ENCODE data around the gene SHFL.

DNA sequence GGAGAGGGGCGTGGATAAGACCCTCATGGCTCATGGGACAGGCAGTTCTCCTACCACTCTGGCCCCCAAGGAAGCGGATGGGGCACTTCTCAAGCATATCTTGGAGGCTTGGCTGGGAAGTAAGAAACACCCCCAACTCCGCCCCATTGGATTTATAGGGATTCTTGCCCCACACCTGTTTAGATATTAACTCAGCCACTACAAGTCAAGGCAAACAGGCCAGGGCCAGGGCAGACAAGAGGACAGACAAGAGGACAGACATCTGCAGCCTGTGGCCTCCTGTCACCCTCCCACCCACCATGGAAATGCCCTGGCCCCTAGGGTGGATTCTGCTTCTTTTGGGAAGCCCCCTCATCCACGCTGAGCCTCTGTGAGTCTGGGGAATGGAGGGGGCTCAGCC lies 48.8 kb upstream of the SHFL start:
- TF ChIP-seq POLR2AphosphoS5 (IDR thresholded peaks at IDR 0.05; ENCODE audit: low read depth, low read length) (no peak), POLR2A (IDR thresholded peaks at IDR 0.05; ENCODE audit: low read depth, low read length) (no peak)

Measured in GM12892 (cell line).